IMR-90 (cell line): ENCODE measurements around the gene ARHGAP10. TPM values are rescaled to one million over a fixed set of nuclear protein-coding genes. Genes with fewer than 3 reads are reported as not detected.

Experiments
- ATAC-seq: fragments of 200-7000 bp; cut with Tn5 transposase; 2 replicates; pipeline ENCODE4 v1.9.1; 2020; ENCODE audit warnings: low read depth, mild to moderate bottlenecking, moderate library complexity
- BruUV-seq: library from RNA; stranded (reverse); fragments of 400-500 nt; replicated peaks from 2 replicates; lab custom pipeline; 2021; lab: Mats Ljungman, UMichigan
- CTCF ChIA-PET: fragments of 300-600 bp; formaldehyde crosslinking; extraction: SDS; loops from one replicate; lab custom pipeline; 2021; ENCODE audit warnings: antibody characterized with exemption; lab: Yijun Ruan, JAX
- POLR2A ChIA-PET: fragments of 300-600 bp; sonication (Branson Sonifier 250); formaldehyde crosslinking; loops from one replicate; lab custom pipeline; 2022; ENCODE audit warnings: antibody characterized with exemption; ENCODE audit not compliant: unreplicated experiment; lab: Charles Lee
- DNase-seq: peaks from one replicate; pipeline ENCODE4 v3.0.0; 2013
- H2AFZ ChIP-seq: replicated peaks from 2 replicates; pipeline ENCODE3; 2013; ENCODE audit warnings: low read length, mild to moderate bottlenecking; ENCODE audit not compliant: poor library complexity
- H2AK5ac ChIP-seq: 2 replicates; pipeline ENCODE4 v1.6.1; 2013; ENCODE audit warnings: low read depth, low read length, inconsistent platforms
- H2AK9ac ChIP-seq: replicated peaks from 2 replicates; pipeline ENCODE3; 2013; ENCODE audit warnings: mild to moderate bottlenecking, low read depth, low read length, moderate library complexity; ENCODE audit not compliant: poor library complexity
- H2BK120ac ChIP-seq: 2 replicates; pipeline ENCODE4 v1.6.1; 2013; ENCODE audit warnings: low read depth, low read length, inconsistent platforms
- H2BK15ac ChIP-seq: 3 replicates; pipeline ENCODE4 v1.6.1; 2013; ENCODE audit warnings: low read depth, low read length, inconsistent platforms
- H2BK20ac ChIP-seq: 2 replicates; pipeline ENCODE4 v1.6.1; 2013; ENCODE audit warnings: low read depth, mild to moderate bottlenecking, inconsistent platforms, low read length, moderate library complexity
- H2BK5ac ChIP-seq: 2 replicates; pipeline ENCODE4 v1.6.1; 2013; ENCODE audit warnings: mild to moderate bottlenecking, low read depth, low read length, inconsistent platforms; ENCODE audit not compliant: poor library complexity, severe bottlenecking
- H3K14ac ChIP-seq: replicated peaks from 2 replicates; pipeline ENCODE4 v1.6.1; 2013; ENCODE audit warnings: low read depth, low read length, inconsistent platforms
- H3K18ac ChIP-seq: 2 replicates; pipeline ENCODE4 v1.6.1; 2013; ENCODE audit warnings: low read depth, low read length, control low read depth
- H3K23ac ChIP-seq: 2 replicates; pipeline ENCODE4 v1.6.1; 2013; ENCODE audit warnings: low read depth, low read length, inconsistent platforms
- H3K27ac ChIP-seq: 2 replicates; pipeline ENCODE4 v1.5.1; 2013; ENCODE audit warnings: mild to moderate bottlenecking, control low read depth, low read length; ENCODE audit not compliant: insufficient read depth
- H3K27me3 ChIP-seq: 2 replicates; pipeline ENCODE4 v1.6.1; 2013; ENCODE audit warnings: low read length; ENCODE audit not compliant: control insufficient read depth, insufficient read depth
- H3K36me3 ChIP-seq: 2 replicates; pipeline ENCODE4 v1.6.1; 2013; ENCODE audit warnings: low read length, mixed read lengths; ENCODE audit not compliant: control insufficient read depth, insufficient read depth
- H3K4ac ChIP-seq: 2 replicates; pipeline ENCODE4 v1.6.1; 2013; ENCODE audit warnings: low read depth, low read length, inconsistent platforms
- H3K4me1 ChIP-seq: 2 replicates; pipeline ENCODE4 v1.6.1; 2013; ENCODE audit warnings: low read length, mixed read lengths; ENCODE audit not compliant: control insufficient read depth, insufficient read depth
- H3K4me2 ChIP-seq: 2 replicates; pipeline ENCODE4 v1.6.1; 2013; ENCODE audit warnings: low read depth, mild to moderate bottlenecking, control low read depth, low read length, moderate library complexity
- H3K4me3 ChIP-seq: 2 replicates; pipeline ENCODE4 v1.5.1; 2013; ENCODE audit warnings: low read depth, mild to moderate bottlenecking, control low read depth, low read length, moderate library complexity; ENCODE audit not compliant: insufficient read depth
- H3K56ac ChIP-seq: 2 replicates; pipeline ENCODE4 v1.6.1; 2013; ENCODE audit warnings: low read length, inconsistent platforms; ENCODE audit not compliant: insufficient read depth; ENCODE audit errors: extremely low read depth
- H3K79me1 ChIP-seq, 2 experiments: 2 replicates each; pipeline ENCODE4 v1.6.1; 2013; ENCODE audit warnings: low read length in 2 of 2, inconsistent platforms in 1 of 2, low read depth in 1 of 2
- H3K9ac ChIP-seq: 2 replicates; pipeline ENCODE4 v1.6.1; 2013; ENCODE audit warnings: low read depth, low read length, control low read depth
- H3K9me1 ChIP-seq: 2 replicates; pipeline ENCODE4 v1.6.1; 2013; ENCODE audit warnings: low read length, inconsistent platforms; ENCODE audit not compliant: insufficient read depth
- H3K9me3 ChIP-seq: 2 replicates; pipeline ENCODE4 v1.6.1; 2013; ENCODE audit warnings: low read length; ENCODE audit not compliant: control insufficient read depth, insufficient read depth
- H4K20me1 ChIP-seq: 2 replicates; pipeline ENCODE4 v1.6.1; 2013; ENCODE audit warnings: low read length, inconsistent platforms; ENCODE audit not compliant: insufficient read depth
- H4K5ac ChIP-seq: 2 replicates; pipeline ENCODE4 v1.6.1; 2013; ENCODE audit warnings: mild to moderate bottlenecking, low read depth, low read length, control low read depth
- H4K8ac ChIP-seq, 2 experiments: 2 replicates each; pipeline ENCODE4 v1.6.1; 2013; ENCODE audit warnings: low read depth in 2 of 2, low read length in 2 of 2, control low read depth in 1 of 2, inconsistent platforms in 1 of 2
- H4K91ac ChIP-seq: 2 replicates; pipeline ENCODE4 v1.6.1; 2013; ENCODE audit warnings: low read depth, low read length, inconsistent platforms; ENCODE audit not compliant: insufficient read depth
- RAD21 ChIP-seq: IDR thresholded peaks from 2 replicates; pipeline ENCODE4 v1.6.1; 2012; ENCODE audit warnings: low read length, improper control_type of control experiment
- SMC3 ChIP-seq: fragments of 150-350 bp; IDR thresholded peaks from 2 replicates; pipeline ENCODE4 v1.6.1; 2016; ENCODE audit warnings: low read depth, mild to moderate bottlenecking, antibody characterized with exemption, low read length, moderate library complexity
- WGBS, 2 experiments: methylation state at CpG; one replicate each; pipeline versions ENCODE4 v1.1.5 to v1.1.7; 2013; ENCODE audit warnings: missing lambda C conversion rate in 2 of 2; ENCODE audit not compliant: insufficient read length in 1 of 2; ENCODE audit errors: extremely low coverage in 2 of 2; 5-methylcytosine and 5-hydroxymethylcytosine counted together
- dilution Hi-C: fragments of 300-500 bp; cut with HindIII; formaldehyde crosslinking; loops from one replicate; pipeline ENCODE4 v1.14.3; 2018; ENCODE audit warnings: low sequenced_read_pairs; ENCODE audit not compliant: unreplicated experiment
- in situ Hi-C: fragments of 300-500 bp; cut with MboI; formaldehyde crosslinking; loops from 3 replicates; pipeline ENCODE4 v1.14.3; 2019; ENCODE audit warnings: low sequenced_read_pairs, inconsistent platforms, mixed read lengths
- intact Hi-C: fragments of 100-400 bp; cut with micrococcal nuclease; formaldehyde crosslinking; loops from 2 replicates; pipeline ENCODE4 v1.10.0; 2022
- polyA plus RNA-seq, 3 experiments: library from polyadenylated mRNA; depleted of rRNA; stranded (reverse); fragments of >200 nt; gene quantifications; 2 replicates each; pipeline ENCODE4 v1.2.3, GENCODE V29; 2012; ENCODE audit warnings: low replicate concordance in 1 of 3
- total RNA-seq: library from RNA; depleted of rRNA; stranded (reverse); fragments of >200 nt; gene quantifications from 2 replicates; pipeline ENCODE4 v1.2.3, GENCODE V29; 2012
- TF ChIP-seq, protein P1 (sequence below): fragments of 150-350 bp; IDR thresholded peaks from 2 replicates; pipeline ENCODE4 v1.6.1; 2017; ENCODE audit warnings: mild to moderate bottlenecking, antibody characterized with exemption, low read length, low read depth

ARHGAP10 gene
- total and polyA plus RNA-seq, 2 of the 4 experiments (the other 2 are of a cell fraction) = 27.1 to 29.4 TPM

DNA sequence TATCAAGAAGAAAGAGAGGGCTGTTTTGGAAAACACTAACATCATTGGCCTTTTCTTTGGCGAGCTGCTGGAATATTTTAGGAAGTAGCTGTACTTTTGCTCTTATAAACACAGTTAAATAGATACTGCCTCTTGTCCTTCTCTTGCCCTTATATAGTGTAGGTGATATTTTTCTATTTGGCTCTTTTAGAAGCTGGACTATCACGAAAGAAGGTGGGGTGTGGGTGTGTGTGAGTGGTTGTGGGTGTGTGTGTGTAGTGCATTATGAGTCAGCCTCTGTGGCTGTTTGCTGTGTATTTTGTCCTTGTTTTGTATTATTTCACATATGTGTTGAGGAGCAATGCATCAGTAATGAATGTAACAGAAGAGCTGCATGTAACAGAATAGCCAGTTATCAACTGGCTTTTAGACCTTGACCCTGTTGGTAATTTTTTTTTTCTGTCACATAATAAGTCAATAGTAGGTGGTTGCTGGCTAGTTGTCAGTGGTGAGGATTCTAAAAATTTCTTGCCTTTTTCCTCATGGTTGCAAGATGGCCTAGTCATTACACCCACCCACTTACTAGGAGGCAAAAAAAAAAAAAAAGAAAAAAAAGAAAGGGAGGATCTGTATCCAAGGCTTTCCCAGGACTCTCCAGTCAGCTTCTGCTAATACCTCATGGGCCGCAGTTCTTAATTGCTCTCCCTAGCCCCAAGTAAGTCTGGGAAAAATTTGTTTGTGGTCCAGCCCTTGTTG lies 23.8 kb downstream of the ARHGAP10 start:
- H3K9me3 ChIP-seq = no peaks in the 10 kb centered on the region
- peak overlapping the region; percentile 97 for H3K27ac ChIP-seq
- peak overlapping the region; percentile 36; the same call in 1 of the 2 replicates for H3K14ac ChIP-seq
- H3K9ac ChIP-seq = peak overlapping the region; percentile 15; the same call in 1 of the 2 replicates
- peaks cover 19% of the 10 kb centered on the region for H4K20me1 ChIP-seq
- H3K79me1 ChIP-seq = peaks cover 24 to 64% of the 10 kb centered on the region in 2 experiments
- ATAC-seq (peak; percentile 80), DNase-seq (peak; percentile 83)
- H4K5ac ChIP-seq = peak overlapping the region; percentile 57; the same call in 1 of the 2 replicates
- WGBS, 2 experiments = 0% methylated on average over 1 of the region's 3 CpGs; no CpG with 5 or more reads in 1 of the 2 experiments
- CTCF ChIA-PET = interaction anchor here (0.8 to 2.4 kb wide), 2 partner anchors 84 to 111 kb away, joined by 3 to 12 read pairs; no protein-coding TSS in a partner anchor
- no TSS peak for BruUV-seq
- H3K4me3 ChIP-seq = no peak overlapping the region
- no peak overlapping the region for H2AFZ ChIP-seq
- peak overlapping the region; percentile 62 for H3K4ac ChIP-seq
- H2BK120ac ChIP-seq = peak overlapping the region; percentile 76
- peak overlapping the region in 1 of 2 experiments; percentile 61; a peak in 2 of 4 replicates for H4K8ac ChIP-seq
- peaks cover 13% of the 10 kb centered on the region for H3K9me1 ChIP-seq
- in situ Hi-C loops (no loop called here), dilution Hi-C loops (no loop called here), intact Hi-C loops (loop anchor here (2.0 kb wide), 2 partner anchors 15 to 23 kb away; partner anchors contain the start of gene ARHGAP10)
- H2BK15ac ChIP-seq = peak overlapping the region; percentile 59; the same call in 1 of the 3 replicates
- H2BK5ac ChIP-seq = peak overlapping the region; percentile 88
- H2BK20ac ChIP-seq = peak overlapping the region; percentile 36; the same call in 1 of the 2 replicates
- no peaks in the 10 kb centered on the region for H3K36me3 ChIP-seq
- H3K4me1 ChIP-seq = peaks cover 23% of the 10 kb centered on the region
- TF ChIP-seq RAD21 (no peak), SMC3 (no peak)
- TF ChIP-seq, protein P1, sequence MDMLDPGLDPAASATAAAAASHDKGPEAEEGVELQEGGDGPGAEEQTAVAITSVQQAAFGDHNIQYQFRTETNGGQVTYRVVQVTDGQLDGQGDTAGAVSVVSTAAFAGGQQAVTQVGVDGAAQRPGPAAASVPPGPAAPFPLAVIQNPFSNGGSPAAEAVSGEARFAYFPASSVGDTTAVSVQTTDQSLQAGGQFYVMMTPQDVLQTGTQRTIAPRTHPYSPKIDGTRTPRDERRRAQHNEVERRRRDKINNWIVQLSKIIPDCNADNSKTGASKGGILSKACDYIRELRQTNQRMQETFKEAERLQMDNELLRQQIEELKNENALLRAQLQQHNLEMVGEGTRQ = no peak
- H4K91ac ChIP-seq = peak overlapping the region; percentile 73
- POLR2A ChIA-PET = interaction anchor here (0.8 kb wide), 1 partner anchor 9 kb away, joined by 3 read pairs; no protein-coding TSS in a partner anchor
- no peaks in the 10 kb centered on the region for H3K27me3 ChIP-seq
- H3K56ac ChIP-seq = peak overlapping the region; percentile 48; the same call in 1 of the 2 replicates
- H2AK9ac ChIP-seq = no peak overlapping the region
- H3K18ac ChIP-seq = peak overlapping the region; percentile 93
- no peak overlapping the region for H3K23ac ChIP-seq
- H2AK5ac ChIP-seq = peak overlapping the region; percentile 32; the same call in 1 of the 2 replicates
- H3K4me2 ChIP-seq = peak overlapping the region; percentile 48
